NCI-H1436 (cell line): ENCODE data around the gene PCDHA3.
"Not testable (repeated sequence)": the region's sequence is repeated elsewhere in the genome, so short reads cannot be mapped to it uniquely, and the experiment has no call there.

Experiments
- DNase-seq: peaks from one replicate; lab custom pipeline; 2025; lab: John Stamatoyannopoulos, UW

Gene PCDHA3

DNA sequence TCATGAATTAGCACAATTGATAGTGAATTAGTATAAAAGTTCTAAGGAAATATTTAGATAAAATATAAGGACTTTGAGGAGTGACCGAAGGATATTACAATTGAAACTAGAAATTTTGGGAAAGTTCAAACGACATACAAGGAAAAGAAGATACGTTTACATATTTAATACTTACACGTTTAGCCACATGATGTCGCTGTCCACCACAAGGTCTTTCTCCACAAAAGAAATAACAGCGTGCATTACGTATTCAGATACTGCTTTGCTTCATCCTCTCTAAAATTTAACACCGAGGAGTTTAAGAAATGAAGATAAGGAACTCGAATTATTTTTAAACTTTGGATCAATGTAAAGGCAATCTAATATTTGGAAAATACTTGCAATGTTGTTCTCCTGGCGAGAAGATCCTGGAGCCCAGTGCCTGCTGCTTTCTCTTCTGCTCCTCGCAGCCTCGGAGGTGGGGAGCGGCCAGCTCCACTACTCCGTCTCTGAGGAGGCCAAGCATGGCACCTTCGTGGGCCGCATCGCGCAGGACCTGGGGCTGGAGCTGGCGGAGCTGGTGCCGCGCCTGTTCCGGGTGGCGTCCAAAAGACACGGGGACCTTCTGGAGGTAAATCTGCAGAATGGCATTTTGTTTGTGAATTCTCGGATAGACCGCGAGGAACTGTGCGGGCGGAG lies at the start of gene PCDHA3:
PCDHA3 (plus strand) TSS at position 242 of the 678 bp plus-strand sequence.
- DNase-seq, result no peak

DNA sequence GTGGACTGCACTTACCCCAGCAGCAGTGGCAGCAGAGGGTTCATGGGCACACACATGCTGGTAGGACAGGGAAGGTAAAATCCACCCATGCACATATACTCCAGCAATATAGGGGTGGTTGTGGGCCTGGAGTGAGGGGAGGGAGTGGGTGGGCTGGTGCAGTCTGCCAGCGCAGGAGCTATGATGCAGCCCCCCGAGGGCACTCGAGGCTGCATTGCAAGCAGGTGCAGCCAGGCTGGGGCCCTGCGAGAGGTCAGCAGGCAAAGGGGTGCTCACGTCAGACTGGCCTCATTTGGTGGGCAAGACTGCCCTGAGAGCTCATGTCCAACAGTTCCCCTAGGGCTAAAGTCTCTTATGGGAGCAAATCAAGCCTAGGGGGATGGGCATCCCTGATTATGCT lies 47.3 kb upstream of the PCDHA3 start:
- no peak for DNase-seq

DNA sequence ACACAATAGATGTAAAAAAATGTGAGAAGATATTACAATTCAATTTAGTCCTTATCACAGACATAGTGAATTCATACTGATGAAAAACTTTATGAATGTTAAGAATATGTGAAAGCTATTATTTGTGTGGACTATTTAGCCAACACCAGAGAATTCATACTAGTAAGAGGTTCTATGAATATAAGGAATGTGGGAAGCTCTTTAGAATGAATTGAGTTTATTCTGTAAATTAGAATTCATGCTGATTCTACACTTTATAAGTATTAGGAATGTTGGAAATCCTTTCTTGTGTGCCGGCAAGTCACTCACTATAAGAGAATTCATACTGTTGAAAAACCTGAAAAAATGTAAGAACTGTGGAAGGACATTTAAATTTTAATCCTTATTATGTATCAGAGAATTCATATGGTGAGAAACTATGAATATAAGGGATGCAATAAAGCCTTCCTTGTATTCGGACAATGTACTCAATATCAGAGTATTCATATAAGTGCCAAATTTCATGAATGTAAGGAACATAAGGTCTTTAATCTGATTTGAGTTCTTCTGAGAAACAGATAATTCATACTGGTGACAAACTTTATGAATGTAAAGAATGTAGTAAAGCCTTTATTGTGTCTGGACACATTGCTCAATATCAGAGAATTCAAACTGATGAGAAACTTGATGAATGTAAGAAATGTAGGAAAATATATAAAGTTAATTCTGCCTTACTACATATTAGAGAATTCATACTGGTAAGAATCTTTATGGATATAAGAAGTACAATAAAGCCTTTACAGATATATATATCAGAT lies 36.5 kb upstream of the PCDHA3 start:
- no peak for DNase-seq

DNA sequence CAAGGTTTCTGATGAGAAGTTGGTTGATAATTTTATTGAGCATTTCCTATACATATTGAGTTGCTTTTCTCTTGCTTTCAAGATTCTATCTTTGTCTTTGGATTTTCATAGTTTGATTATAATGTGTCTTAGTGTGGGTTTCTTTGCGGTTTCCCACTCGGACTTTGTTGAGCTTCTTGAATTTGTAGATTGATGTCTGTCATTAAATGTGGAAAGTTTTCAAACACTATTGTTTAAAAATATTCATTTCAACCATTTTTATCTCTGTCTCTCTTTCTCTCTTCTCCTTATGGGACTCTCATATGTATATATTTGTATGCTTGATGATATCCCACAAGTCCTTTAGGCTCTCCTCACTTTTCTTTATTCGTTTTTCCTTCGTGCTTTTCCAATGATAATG lies 33.4 kb upstream of the PCDHA3 start:
- DNase-seq, result no peak

DNA sequence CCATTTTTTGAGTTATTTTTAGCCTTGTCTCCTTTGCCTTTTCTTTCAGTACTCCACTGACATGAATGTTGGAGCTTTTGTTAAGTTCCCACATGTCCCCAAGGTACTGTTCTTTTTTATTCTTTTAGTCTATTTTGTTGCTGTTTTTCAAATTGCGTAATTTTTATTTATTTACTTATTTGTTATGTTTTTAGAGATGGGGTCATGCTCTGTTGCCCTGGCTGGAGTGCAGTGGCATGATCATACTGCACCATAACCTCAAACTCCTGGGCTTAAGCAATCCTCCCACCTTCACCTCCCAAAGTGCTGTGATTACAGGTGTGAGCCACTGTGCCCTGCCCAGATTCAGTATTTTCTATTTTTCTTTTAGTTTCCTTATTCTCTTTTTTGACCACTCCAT lies 20.3 kb upstream of the PCDHA3 start:
- no peak for DNase-seq

DNA sequence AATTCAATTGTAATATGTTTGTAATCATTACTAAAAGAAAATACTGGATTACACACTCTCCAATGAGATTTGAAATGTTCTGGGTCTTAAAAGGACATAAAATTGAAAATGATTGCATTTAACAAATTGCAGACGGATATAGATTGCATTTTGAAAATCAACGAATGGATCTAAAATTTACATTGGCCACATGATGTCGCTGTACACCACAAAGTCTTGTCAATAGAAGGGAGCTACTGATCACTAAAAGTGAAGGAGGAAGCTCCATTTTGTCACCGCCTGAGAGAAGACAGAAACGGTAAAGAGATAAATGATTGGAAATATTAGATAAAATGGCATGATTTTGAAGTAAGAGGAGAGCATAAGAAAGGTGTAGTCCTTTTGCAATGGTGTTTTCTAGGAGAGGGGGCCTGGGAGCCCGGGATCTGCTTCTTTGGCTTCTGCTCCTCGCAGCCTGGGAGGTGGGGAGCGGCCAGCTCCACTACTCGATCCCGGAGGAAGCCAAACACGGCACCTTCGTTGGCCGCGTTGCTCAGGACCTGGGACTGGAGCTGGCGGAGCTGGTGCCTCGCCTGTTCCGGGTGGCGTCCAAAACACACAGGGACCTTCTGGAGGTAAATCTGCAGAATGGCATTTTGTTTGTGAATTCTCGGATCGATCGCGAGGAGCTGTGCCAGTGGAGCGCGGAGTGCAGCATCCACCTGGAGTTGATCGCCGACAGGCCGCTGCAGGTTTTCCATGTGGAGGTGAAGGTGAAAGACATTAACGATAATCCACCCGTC lies 14.8 kb upstream of the PCDHA3 start, which contains the start of gene PCDHA1:
PCDHA1 (plus strand) TSS at position 236 of the 782 bp plus-strand sequence.
- DNase-seq, result no peak

DNA sequence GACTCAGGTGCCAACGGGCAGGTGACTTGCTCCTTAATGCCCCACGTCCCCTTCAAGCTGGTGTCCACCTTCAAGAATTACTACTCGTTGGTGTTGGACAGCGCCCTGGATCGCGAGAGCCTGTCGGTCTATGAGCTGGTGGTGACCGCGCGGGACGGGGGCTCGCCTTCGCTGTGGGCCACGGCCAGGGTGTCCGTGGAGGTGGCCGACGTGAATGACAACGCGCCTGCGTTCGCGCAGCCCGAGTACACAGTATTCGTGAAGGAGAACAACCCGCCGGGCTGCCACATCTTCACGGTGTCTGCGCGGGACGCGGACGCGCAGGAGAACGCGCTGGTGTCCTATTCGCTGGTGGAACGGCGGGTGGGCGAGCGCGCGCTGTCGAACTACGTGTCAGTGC lies 13.4 kb upstream of the PCDHA3 start:
- DNase-seq, result not testable (repeated sequence)

DNA sequence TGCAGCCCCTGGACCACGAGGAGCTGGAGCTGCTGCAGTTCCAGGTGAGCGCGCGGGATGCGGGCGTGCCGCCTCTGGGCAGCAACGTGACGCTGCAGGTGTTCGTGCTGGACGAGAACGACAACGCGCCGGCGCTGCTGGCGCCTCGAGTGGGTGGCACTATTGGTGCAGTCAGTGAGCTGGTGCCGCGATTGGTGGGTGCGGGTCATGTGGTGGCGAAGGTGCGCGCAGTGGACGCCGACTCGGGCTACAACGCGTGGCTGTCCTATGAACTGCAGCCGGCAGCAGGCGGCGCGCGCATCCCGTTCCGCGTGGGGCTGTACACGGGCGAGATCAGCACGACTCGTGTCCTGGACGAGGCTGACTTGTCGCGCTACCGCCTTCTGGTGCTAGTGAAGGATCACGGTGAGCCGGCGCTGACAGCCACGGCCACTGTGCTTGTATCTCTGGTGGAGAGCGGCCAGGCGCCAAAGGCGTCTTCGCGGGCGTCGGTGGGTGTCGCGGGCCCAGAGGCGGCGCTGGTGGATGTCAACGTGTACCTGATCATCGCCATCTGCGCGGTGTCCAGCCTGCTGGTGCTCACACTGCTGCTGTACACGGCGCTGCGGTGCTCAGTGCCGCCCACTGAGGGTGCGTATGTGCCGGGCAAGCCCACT lies 12.9 kb upstream of the PCDHA3 start:
- not testable (repeated sequence) for DNase-seq

DNA sequence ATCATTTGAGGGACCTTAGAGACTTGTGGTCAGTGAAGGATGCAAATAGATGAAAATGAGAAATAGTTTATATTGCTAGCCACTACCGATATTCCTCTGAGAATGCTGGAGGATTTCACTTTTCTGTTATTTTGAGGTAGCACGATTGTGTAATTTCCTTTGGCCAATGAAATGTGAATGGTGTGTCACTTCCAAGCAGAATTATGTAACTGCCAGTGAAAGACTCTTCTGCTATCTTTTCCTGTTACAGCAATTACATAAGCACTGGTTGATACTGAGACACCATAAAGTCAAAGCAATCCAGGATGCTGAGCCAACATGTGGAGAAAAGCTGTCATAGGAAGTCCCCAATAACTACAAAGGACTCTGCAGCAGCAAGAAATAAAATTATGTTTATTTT lies 9.8 kb upstream of the PCDHA3 start:
- no peak for DNase-seq

DNA sequence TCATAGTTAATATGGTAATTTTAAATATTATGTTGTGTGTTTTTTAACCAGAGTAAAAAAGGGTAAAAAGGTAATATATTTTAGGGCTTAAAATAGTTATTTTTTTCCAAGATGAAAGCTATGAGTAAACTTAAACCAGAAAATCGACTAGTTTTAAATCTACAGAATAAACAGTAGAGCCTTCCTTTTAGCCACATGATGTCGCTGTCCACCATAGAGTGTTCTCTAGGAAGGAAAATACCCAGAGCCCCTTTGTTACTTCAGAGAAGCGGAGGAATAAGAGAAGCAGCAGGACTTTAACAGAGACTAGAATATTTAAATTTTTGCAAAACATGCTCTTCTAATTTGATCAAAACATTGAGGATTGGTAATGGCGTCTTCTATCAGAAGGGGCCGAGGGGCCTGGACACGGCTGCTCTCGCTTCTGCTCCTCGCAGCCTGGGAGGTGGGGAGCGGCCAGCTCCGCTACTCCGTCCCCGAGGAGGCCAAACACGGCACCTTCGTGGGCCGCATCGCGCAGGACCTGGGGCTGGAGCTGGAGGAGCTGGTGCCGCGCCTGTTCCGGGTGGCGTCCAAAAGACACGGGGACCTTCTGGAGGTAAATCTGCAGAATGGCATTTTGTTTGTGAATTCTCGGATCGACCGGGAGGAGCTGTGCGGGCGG lies 6.1 kb upstream of the PCDHA3 start, which contains the start of gene PCDHA2:
PCDHA2 (plus strand) TSS at position 258 of the 664 bp plus-strand sequence.
- no peak for DNase-seq

DNA sequence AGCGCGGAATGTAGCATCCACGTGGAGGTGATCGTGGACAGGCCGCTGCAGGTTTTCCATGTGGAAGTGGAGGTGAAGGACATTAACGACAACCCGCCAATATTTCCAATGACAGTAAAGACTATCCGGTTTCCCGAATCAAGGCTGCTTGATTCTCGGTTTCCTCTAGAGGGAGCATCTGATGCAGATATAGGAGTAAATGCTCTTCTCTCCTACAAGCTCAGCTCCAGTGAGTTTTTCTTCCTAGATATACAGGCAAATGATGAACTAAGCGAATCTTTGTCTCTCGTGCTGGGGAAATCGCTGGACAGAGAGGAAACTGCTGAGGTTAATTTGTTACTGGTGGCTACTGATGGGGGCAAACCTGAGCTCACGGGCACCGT lies 5.6 kb upstream of the PCDHA3 start:
- DNase-seq, result no peak

DNA sequence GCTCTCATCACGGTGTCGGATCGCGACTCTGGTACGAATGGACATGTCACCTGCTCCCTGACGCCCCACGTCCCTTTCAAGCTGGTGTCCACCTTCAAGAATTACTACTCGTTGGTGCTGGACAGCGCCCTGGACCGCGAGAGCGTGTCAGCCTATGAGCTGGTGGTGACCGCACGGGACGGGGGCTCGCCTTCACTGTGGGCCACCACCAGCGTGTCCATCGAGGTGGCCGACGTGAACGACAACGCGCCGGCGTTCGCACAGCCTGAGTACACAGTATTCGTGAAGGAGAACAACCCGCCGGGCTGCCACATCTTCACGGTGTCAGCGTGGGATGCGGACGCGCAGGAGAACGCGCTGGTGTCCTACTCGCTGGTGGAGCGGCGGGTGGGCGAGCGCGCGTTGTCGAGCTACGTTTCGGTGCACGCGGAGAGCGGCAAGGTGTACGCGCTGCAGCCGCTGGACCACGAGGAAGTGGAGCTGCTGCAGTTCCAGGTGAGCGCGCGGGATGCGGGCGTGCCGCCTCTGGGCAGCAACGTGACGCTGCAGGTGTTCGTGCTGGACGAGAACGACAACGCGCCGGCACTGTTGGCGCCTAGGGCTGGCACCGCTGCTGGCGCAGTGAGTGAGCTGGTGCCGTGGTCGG lies 4.7 kb upstream of the PCDHA3 start:
- DNase-seq, result not testable (repeated sequence)

DNA sequence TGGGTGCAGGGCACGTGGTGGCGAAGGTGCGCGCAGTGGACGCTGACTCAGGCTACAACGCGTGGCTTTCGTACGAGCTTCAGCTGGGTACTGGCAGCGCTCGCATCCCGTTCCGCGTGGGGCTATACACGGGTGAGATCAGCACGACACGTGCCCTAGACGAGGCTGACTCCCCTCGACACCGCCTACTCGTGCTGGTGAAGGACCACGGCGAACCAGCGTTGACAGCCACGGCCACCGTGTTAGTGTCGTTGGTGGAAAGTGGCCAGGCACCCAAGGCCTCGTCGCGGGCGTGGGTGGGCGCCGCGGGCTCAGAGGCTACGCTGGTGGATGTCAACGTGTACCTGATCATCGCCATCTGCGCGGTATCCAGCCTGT lies 4.2 kb upstream of the PCDHA3 start:
- DNase-seq, result no peak

DNA sequence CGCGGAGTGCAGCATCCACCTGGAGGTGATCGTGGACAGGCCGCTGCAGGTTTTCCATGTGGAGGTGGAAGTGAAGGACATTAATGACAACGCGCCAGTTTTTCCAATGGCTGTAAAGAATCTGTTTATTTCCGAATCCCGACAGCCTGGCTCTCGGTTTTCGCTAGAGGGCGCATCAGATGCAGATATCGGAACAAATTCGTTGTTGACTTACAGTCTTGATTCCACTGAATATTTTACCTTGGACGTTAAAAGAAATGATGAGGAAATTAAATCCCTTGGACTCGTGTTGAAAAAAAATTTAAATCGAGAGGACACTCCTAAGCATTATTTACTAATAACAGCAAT lies 611 bp downstream of the PCDHA3 start:
- no peak for DNase-seq

DNA sequence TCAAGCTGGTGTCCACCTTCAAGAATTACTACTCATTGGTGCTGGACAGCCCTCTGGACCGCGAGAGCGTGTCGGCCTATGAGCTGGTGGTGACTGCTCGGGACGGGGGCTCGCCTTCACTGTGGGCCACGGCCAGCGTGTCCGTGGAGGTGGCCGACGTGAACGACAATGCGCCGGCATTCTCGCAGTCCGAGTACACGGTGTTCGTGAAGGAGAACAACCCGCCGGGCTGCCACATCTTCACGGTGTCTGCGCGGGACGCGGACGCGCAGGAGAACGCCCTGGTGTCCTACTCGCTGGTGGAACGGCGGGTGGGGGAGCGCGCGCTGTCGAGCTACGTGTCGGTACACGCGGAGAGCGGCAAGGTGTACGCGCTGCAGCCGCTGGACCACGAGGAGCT lies 1.5 kb downstream of the PCDHA3 start:
- not testable (repeated sequence) for DNase-seq

DNA sequence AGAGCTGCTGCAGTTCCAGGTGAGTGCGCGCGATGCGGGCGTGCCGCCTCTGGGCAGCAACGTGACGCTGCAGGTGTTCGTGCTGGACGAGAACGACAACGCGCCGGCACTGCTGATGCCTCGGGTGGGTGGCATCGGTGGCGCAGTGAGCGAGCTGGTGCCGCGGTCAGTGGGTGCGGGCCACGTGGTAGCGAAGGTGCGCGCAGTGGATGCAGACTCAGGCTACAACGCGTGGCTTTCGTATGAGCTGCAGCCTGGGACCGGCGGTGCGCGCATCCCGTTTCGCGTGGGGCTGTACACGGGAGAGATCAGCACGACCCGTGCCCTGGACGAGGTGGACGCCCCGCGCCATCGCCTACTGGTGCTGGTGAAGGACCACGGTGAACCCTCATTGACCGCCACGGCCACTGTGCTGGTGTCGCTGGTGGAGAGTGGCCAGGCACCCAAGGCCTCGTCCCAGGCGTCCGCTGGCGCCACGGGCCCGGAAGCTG lies 2.0 kb downstream of the PCDHA3 start:
- no peak for DNase-seq

DNA sequence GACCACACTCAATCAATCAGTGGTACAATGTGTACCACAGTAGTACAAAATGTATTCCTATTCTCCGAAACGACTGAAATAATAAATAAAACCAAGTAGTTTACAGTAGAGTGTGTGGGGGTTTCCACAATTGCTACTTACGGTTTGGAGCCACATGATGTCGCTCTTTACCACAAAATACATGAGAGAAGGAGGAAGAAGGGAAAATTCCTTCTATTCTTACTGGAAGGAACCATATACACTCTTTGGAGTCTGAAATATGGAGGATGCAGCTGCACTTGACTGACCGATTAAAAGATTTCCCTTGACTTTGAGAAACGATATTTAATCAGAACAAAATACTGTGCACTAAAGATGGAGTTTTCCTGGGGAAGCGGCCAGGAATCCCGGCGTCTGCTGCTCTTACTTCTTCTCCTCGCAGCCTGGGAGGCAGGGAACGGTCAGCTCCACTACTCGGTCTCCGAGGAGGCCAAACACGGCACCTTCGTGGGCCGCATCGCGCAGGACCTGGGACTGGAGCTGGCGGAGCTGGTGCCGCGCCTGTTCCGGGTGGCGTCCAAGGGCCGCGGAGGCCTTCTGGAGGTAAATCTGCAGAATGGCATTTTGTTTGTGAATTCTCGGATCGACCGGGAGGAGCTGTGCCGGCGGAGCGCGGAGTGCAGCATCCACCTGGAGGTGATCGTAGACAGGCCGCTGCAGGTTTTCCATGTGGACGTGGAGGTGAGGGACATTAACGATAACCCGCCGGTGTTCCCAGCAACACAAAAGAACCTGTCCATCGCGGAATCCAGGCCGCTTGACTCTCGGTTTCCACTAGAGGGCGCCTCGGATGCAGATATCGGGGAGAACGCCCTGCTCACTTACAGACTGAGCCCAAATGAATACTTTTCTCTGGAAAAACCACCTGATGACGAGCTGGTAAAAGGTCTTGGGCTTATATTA lies 6.2 kb downstream of the PCDHA3 start, which contains the start of gene PCDHA4:
PCDHA4 (plus strand) TSS at position 235 of the 942 bp plus-strand sequence.
- DNase-seq, result peak; percentile 40

DNA sequence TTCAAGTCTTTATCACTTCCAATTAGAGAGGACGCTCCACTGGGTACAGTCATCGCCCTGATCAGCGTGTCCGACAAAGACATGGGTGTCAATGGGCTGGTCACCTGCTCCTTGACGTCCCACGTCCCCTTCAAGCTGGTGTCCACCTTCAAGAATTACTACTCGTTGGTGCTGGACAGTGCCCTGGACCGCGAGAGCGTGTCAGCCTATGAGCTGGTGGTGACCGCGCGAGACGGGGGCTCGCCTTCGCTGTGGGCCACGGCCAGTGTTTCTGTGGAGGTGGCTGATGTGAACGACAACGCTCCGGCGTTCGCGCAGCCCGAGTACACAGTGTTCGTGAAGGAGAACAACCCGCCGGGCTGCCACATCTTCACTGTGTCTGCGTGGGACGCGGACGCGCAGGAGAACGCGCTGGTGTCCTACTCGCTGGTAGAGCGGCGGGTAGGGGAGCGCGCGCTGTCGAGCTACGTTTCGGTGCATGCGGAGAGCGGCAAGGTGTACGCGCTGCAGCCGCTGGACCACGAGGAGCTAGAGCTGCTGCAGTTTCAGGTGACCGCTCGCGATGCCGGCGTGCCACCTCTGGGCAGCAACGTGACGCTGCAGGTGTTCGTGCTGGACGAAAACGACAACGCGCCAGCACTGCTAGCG lies 7.5 kb downstream of the PCDHA3 start:
- not testable (repeated sequence) for DNase-seq

DNA sequence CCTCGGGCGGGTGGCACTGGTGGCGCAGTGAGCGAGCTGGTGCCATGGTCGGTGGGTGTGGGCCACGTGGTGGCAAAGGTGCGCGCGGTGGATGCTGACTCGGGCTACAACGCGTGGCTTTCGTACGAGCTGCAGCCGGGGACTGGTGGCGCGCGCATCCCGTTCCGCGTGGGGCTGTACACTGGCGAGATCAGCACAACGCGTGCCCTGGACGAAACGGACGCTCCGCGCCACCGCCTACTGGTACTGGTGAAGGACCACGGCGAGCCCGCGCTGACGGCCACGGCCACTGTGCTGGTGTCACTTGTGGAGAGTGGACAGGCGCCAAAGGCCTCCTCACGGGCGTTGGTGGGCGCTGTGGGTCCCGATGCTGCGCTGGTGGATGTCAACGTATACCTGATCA lies 8.0 kb downstream of the PCDHA3 start:
- no peak for DNase-seq
